BE2C (cell line): ENCODE results near the gene NECAP2.
A peak's percentile ranks its signal among the peaks of the same experiment; 100 is the strongest.
"Not testable (repeated sequence)": the region's sequence is repeated elsewhere in the genome, so short reads cannot be mapped to it uniquely, and the experiment has no call there.

Experiments used
- DNase-seq: peaks from one replicate; pipeline ENCODE4 v3.0.0-alpha.2; 2020
- H3K27me3 ChIP-seq: fragments of 250-450 bp; sonication (Bioruptor Pico); 2 replicates; pipeline ENCODE4 v1.5.1; 2020; ENCODE audit warnings: mild to moderate bottlenecking
- H3K36me3 ChIP-seq: fragments of 250-450 bp; sonication (Bioruptor Pico); 2 replicates; pipeline ENCODE4 v1.5.1; 2020; ENCODE audit warnings: mild to moderate bottlenecking
- H3K4me1 ChIP-seq: fragments of 250-450 bp; sonication (Bioruptor Pico); 2 replicates; pipeline ENCODE4 v1.5.1; 2020
- H3K4me3 ChIP-seq: 2 replicates; pipeline ENCODE4 v1.5.1; 2011; ENCODE audit warnings: low read depth, low read length
- H3K9me3 ChIP-seq: fragments of 250-450 bp; sonication (Bioruptor Pico); 2 replicates; pipeline ENCODE4 v1.5.1; 2020
- TF ChIP-seq, protein P1 (sequence below): IDR thresholded peaks from 2 replicates; pipeline ENCODE4 v1.5.1; 2012; ENCODE audit warnings: mild to moderate bottlenecking, low read depth, low read length

The NECAP2 gene

DNA sequence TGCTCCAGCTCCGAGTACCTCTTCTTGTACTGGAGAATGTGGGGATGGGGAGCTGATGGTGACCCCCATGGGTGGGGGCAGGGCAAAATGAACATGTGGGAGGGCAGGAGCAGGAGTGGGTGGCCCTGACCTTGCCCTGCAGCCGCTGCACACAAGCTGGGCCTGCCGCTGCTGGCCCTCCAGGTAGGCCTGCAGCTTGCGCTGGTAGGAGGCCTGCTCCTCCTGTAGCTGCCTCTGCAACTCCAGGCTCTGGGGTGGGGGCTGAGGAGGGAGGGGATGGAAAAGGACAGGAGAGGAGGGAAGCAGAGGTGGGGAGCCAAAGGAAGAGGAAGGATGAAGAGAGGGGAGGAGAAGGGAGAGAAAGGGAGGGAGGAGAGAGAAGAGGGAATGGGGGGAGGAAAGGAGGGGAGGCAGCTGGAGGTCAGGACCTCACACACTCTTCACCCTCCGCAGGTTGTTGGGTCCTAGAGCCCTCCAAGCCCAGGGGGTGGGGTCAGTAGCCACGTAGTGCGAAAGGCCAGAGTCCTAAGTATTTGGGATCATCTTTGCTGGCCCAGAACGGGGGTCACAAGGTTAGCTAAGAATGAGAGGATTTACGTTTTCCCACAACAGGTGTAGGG is 50.6 kb downstream of the NECAP2 start:
- Histone ChIP-seq H3K36me3 (no peaks in the 10 kb centered on the region), H3K4me3 (no peak overlapping the region), H3K27me3 (no peaks in the 10 kb centered on the region), H3K4me1 (no peaks in the 10 kb centered on the region), H3K9me3 (no peaks in the 10 kb centered on the region)
- TF ChIP-seq, protein P1, sequence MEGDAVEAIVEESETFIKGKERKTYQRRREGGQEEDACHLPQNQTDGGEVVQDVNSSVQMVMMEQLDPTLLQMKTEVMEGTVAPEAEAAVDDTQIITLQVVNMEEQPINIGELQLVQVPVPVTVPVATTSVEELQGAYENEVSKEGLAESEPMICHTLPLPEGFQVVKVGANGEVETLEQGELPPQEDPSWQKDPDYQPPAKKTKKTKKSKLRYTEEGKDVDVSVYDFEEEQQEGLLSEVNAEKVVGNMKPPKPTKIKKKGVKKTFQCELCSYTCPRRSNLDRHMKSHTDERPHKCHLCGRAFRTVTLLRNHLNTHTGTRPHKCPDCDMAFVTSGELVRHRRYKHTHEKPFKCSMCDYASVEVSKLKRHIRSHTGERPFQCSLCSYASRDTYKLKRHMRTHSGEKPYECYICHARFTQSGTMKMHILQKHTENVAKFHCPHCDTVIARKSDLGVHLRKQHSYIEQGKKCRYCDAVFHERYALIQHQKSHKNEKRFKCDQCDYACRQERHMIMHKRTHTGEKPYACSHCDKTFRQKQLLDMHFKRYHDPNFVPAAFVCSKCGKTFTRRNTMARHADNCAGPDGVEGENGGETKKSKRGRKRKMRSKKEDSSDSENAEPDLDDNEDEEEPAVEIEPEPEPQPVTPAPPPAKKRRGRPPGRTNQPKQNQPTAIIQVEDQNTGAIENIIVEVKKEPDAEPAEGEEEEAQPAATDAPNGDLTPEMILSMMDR, result no peak
- DNase-seq, result no peak

DNA sequence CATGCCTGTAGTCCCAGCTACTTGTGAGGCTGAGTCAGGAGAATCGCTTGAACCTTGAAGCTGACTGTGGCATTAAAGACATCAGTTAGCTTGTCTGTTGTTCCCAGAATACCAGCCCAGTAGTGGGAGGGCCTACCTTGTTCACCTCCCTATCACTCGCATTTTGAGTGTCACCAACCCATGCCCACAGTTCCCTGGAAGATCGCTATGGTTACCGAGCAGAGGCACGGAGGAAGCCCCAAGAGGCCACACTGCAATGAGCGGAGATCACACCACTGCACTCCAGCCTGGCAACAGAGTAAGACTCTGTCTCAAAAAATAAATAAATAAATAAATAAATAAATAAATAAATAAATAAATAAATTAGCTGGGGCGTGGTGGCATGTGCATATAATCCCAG is 52.4 kb downstream of the NECAP2 start:
- not testable (repeated sequence) for H3K9me3 ChIP-seq, H3K27me3 ChIP-seq, H3K4me3 ChIP-seq, H3K4me1 ChIP-seq, DNase-seq, H3K36me3 ChIP-seq

DNA sequence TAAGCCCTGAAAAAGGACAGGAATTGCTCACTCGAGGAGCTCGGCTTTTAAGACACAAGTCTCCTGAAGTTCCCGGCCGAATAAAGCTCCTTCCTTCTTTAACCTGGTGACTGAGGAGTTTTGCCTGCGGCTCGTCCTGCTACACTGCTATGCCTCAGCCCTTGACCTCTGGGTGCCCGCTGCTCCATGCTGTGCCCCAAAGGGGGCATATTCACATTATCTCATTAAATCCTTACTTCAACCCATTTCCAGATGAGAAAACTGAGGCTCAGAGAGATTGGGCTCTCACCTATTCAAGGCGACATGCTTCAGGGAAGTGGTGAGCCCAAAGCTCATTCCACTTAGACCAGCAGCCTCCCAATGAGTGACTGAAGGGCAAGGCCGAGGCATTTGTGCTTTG is 53.2 kb downstream of the NECAP2 start:
- not testable (repeated sequence) for H3K9me3 ChIP-seq, DNase-seq, H3K36me3 ChIP-seq, H3K27me3 ChIP-seq, H3K4me3 ChIP-seq, H3K4me1 ChIP-seq

DNA sequence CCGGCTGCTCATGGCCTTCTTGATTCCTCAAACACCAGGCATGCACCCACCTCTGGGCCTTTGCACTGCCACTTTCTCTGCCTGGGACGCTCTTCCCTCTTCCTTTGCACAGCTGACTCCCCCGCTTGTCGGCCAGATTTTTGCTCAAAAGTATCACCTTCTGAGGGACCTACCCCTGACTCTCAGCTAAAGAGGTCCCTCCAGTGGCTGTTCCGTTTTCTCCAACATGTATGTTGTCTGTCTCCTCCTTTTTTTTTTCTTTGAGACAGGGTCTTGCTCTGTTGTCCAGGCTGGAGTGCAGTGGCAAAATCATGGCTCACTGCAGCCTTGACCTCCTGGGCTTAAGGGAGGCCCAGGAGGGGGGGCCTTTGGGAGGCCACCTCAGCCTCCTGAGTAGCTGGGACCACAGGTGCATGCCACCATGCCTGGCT is 57.0 kb downstream of the NECAP2 start:
- H3K4me3 ChIP-seq, H3K9me3 ChIP-seq, H3K27me3 ChIP-seq, H3K36me3 ChIP-seq, H3K4me1 ChIP-seq, DNase-seq: not testable (repeated sequence)

DNA sequence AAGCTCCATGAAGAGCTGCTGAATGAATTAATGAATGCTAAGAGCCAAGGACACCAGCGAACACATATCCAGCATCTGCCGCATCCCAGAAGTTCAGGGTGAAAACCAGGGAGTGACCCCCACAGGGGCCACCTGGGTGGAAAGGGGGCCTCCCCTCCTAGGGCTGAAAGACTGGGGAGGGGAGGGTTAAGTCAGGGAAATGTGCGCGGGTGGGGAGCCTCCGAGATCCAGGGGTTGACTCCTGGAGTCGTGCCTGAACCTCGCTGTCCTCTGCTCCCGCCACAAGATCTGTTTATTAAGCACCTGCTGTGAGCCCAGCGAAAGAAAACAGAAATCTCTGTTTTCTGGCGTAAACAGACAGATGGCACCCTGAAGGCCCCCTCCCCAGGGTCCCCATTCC is 57.5 kb downstream of the NECAP2 start:
- DNase-seq, H3K4me1 ChIP-seq, H3K4me3 ChIP-seq, H3K27me3 ChIP-seq, H3K9me3 ChIP-seq, H3K36me3 ChIP-seq: not testable (repeated sequence)

DNA sequence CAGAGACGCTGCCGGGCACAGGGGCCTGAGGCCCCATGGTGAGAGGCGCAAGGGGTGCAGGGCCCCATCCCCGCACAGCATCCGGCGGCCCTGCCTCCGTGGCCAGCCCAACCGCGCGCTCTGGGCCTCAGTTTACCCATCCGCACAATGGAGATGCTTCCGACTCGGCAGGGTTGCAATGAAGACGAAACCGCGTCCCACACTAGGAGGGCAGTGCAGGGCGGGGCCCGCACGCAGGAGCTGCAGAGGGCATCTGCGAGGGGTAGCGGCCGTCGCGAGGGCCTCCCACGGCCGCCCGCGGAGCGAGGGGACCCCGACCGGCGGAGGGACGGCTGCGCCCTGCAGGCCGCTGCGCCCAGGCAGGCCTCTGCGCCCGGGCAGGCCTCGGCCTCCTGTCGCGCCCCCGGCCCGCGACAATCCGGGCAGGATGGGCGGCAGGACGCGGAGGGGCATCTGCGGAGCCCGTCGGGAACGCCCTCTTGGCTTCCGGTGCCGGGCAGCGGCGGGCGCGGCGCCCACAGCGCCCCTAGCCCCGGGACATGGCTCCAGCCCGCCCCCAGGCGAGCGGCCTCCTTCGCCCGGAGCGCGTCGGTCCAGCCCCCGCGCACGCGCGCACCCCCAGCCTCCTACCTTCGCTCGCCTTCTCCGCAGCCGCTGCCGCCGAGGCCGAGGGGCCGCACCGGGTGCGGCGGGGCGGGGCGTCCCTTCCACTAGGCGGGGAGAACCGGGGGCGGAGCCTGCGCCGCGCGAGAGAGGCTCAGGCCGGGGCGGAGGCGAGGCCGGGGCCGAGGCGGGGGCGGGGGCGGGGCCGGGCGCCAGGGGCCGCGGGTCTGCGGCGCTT is 58.3 kb downstream of the NECAP2 start:
- H3K27me3 ChIP-seq, result no peaks in the 10 kb centered on the region
- H3K9me3 ChIP-seq, result no peaks in the 10 kb centered on the region
- no peaks in the 10 kb centered on the region for H3K4me1 ChIP-seq
- peak overlapping the region; percentile 59 for H3K4me3 ChIP-seq
- H3K36me3 ChIP-seq, result no peaks in the 10 kb centered on the region
- TF ChIP-seq, protein P1, result no peak
- peak; percentile 91 for DNase-seq

DNA sequence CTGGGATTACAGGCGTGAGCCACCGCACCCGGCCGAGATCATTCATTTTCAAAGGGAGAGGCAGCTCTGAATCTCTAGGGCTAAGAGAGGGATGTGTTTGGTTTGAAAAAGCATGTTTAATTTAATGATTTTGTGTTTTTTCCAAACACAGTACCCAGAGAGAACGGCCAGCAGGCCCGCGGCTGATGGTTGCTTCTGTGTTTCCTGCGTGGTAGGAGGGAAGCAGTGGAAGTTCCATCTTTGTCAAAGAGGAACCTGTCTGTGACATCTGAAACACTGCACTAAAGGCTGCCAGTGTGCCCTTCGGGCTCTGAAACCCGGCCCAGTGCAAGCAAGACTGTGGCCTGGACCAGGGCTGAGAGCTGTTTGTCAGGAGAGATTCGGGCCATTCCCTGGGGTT is 59.9 kb downstream of the NECAP2 start:
- not testable (repeated sequence) for H3K4me1 ChIP-seq, H3K9me3 ChIP-seq, DNase-seq, H3K4me3 ChIP-seq, H3K36me3 ChIP-seq, H3K27me3 ChIP-seq

DNA sequence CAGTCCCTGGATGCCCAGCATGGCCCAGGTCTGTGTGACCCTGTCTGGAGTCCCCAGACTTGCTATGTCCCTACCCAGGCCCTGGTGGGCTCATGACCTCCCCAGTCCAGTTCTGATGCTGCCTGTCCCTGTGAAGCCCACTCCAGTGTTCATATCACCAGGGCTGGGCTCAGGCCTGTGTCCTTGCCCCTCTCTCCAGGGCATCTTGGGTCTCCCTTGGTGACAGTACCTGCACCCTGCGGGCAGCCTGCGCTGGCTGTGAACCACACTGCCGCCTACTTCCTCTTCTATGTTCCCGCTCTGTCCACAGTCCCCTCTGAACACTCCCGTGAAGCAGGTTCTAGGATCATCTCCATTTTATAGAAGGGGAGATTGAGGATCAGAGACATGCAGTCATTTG is 60.5 kb downstream of the NECAP2 start:
- not testable (repeated sequence) for H3K27me3 ChIP-seq, H3K4me3 ChIP-seq, H3K36me3 ChIP-seq, H3K9me3 ChIP-seq, DNase-seq, H3K4me1 ChIP-seq

DNA sequence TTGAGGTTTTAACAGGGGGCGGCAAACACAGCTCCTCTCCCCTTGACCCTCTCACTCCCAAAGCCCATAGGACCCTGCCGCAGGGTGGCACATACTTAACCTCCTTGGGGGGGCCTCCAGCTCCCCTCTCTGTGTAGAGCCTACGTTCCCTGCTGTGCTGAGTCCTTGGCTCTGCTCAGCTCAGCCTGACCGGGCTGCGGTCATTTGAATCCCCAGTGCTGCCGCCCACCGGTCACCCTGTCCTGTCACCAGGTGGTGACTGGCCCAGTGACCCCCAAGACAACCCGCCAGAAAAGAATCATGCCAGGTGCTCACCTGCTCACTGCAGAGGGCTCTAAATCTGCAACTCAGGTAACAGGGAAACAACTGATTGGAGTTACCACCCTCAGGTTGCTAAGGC is 60.9 kb downstream of the NECAP2 start:
- H3K36me3 ChIP-seq, H3K4me1 ChIP-seq, DNase-seq, H3K9me3 ChIP-seq, H3K27me3 ChIP-seq, H3K4me3 ChIP-seq: not testable (repeated sequence)

DNA sequence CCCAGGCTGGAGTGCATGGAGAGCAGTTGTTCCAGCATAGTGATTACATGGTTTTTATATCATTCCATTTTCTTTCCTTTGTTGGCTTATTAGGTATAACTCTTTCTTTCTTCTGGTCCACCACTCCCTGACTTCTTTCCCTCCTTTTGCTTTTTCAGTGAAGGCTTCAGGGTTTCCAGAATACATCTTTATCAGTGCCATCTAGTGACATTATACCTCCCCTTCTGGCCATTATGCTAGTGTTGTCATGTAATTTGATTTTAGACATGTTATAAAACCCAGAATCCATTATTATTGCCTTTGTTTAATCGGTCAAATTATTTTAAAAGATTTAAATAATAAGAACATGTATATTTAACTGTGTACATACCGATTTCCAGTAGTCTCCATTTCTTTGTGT is 63.0 kb downstream of the NECAP2 start:
- no peaks in the 10 kb centered on the region for H3K4me1 ChIP-seq
- TF ChIP-seq, protein P1, result no peak
- H3K4me3 ChIP-seq, result no peak overlapping the region
- H3K36me3 ChIP-seq, result no peaks in the 10 kb centered on the region
- no peaks in the 10 kb centered on the region for H3K27me3 ChIP-seq
- H3K9me3 ChIP-seq, result no peaks in the 10 kb centered on the region
- DNase-seq, result no peak

DNA sequence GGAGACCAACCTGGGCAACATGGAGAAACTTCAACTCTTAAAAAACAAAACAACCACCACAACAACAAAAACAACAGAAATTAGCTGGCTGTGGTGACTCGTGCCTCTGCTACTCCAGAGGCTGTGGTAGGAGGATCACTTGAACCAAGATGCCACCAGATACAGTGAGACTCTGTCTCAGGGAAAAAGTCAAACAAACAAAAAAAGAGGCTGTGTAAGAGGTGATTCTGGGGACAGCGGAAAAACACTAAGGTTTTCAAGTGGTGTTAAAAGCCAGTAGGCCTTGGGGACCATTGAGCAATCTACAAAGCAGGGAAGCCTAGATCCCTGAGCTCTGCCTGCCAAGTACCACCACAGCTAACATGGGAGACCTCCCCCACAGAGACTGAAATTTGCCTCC is 65.3 kb downstream of the NECAP2 start:
- not testable (repeated sequence) for DNase-seq, H3K36me3 ChIP-seq, H3K4me1 ChIP-seq, H3K9me3 ChIP-seq, H3K27me3 ChIP-seq, H3K4me3 ChIP-seq

DNA sequence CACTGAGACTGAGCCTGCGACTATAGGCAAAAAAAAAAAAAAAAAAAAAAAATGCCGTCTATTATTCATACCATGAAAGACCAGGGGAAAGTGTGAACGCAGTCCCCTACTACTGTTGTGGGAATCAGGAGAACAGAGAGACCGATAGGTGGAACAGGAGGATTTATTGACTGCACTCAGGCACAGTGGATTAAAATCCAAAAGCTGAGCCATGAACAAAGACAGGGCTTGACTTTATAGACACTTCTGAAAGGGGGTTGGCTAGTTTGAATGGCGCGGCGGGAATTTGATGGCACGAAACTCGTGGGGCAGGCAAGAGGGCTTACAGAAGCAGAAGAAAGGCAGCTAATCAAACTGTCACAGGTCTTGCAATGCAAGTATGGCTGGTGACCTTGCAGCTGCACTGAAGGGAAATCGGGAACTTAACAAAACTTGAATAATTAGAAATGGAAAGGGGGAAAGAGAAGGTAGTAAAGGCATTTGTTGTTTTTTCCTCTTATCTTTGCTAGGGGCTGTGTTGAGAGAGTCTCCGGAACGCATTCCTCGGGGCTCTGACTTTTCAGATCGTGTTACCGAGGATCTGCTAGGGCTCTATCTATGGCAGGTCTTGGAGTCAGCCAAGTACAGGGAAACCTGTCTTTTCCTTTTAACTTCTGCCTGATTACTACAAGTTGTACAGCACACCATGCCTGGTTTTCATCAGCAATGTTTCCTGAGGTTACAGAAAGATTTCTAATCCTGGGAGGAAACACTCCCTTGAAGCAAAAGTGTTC is 66.0 kb downstream of the NECAP2 start:
- not testable (repeated sequence) for H3K4me3 ChIP-seq, DNase-seq, H3K27me3 ChIP-seq, H3K9me3 ChIP-seq, H3K4me1 ChIP-seq, H3K36me3 ChIP-seq
